NT2/D1 (cell line): ENCODE results near the gene SLC9A3.
A peak's percentile ranks its signal among the peaks of the same experiment; 100 is the strongest.

Source experiments
- DNase-seq: peaks from one replicate; pipeline ENCODE4 v3.0.0-alpha.2; 2011; ENCODE audit warnings: low read depth, low spot score
- H3K27me3 ChIP-seq: 2 replicates; pipeline ENCODE4 v1.6.0; 2011; ENCODE audit warnings: mild to moderate bottlenecking; ENCODE audit not compliant: insufficient read length, insufficient read depth
- H3K36me3 ChIP-seq: 2 replicates; pipeline ENCODE4 v1.6.1; 2011; ENCODE audit warnings: mild to moderate bottlenecking, low read length, mixed read lengths; ENCODE audit not compliant: insufficient read depth, insufficient read length
- H3K4me1 ChIP-seq: 2 replicates; pipeline ENCODE4 v1.5.1; 2011; ENCODE audit not compliant: insufficient read depth, insufficient read length
- H3K4me3 ChIP-seq: 2 replicates; pipeline ENCODE4 v1.5.1; 2011; ENCODE audit warnings: low read depth; ENCODE audit not compliant: insufficient read length
- H3K9ac ChIP-seq: 2 replicates; pipeline ENCODE4 v1.6.0; 2011; ENCODE audit warnings: low read depth; ENCODE audit not compliant: insufficient read length
- H3K9me3 ChIP-seq: 2 replicates; pipeline ENCODE4 v1.5.1; 2011; ENCODE audit warnings: mild to moderate bottlenecking, low read length; ENCODE audit not compliant: insufficient read depth
- SUZ12 ChIP-seq: IDR thresholded peaks from 2 replicates; pipeline ENCODE4 v1.6.1; 2011; ENCODE audit not compliant: insufficient read length, insufficient read depth; ENCODE audit errors: extremely low read depth
- YY1 ChIP-seq: IDR thresholded peaks from 2 replicates; pipeline ENCODE4 v1.6.1; 2011; ENCODE audit not compliant: insufficient read length, insufficient read depth
- ZNF274 ChIP-seq: IDR thresholded peaks from 2 replicates; pipeline ENCODE4 v1.6.1; 2011; ENCODE audit warnings: mild to moderate bottlenecking, low read depth, low read length

SLC9A3 gene

DNA sequence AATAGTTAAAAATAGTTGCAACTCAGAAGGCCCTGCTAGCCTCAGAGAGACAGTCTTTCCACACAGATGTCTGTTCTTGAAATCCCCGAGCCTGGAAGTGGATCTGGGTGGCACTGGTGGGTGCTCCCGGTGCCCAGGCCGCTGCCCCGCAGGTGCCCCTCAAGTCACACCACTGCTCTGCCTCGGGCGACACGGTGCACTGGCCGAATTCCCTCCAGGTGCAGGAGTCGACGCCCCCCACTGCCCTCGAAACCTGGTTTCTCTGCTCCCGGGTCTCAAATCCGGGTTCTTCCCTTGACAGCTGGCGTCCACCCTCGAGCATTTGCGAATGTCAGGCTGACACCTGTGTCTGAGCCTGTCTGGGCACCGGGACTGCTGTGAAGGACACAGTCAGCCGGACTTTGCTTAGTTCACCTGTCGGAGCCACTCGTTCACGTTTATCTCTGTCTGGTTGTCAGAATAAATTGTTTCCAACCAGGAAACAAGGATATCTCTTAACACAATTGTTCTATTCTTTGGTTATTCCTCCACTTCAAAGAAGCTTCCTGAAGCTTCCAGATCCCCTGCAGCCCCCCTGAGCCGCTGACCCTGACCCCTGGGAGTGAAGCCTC is 27.1 kb downstream of the SLC9A3 start:
- H3K4me1 ChIP-seq: peaks cover 10% of the 10 kb centered on the region
- no peaks in the 10 kb centered on the region for H3K36me3 ChIP-seq
- no peak overlapping the region for H3K9ac ChIP-seq
- no peak for DNase-seq
- peaks cover 3% of the 10 kb centered on the region for H3K27me3 ChIP-seq
- no peak overlapping the region for H3K4me3 ChIP-seq
- no peak for TF ChIP-seq YY1
- no peak for TF ChIP-seq ZNF274
- TF ChIP-seq SUZ12: no peak
- no peaks in the 10 kb centered on the region for H3K9me3 ChIP-seq

DNA sequence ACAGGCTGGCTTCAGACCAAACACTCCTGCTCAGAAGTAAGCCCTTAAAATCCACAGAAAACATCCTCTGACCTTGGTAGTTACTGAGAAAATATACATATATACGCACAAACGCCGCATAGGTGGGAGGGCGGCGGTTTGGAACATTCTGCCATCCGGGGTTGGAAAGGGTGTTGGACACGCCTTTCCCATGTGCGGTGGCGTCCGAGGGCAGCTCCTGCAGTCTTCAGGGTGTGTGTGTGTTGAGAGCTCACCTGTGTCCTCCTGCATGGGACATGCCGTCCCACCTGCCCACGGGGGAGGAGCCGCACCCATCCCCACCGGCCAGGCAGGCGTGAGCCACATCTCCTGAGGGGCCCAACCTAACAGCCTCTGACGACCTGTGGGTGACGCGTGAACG is 28.2 kb downstream of the SLC9A3 start:
- no peaks in the 10 kb centered on the region for H3K9me3 ChIP-seq
- peaks cover 8% of the 10 kb centered on the region for H3K4me1 ChIP-seq
- peaks cover 3% of the 10 kb centered on the region for H3K27me3 ChIP-seq
- no peak overlapping the region for H3K4me3 ChIP-seq
- no peak for TF ChIP-seq ZNF274
- no peak for TF ChIP-seq YY1
- TF ChIP-seq SUZ12: no peak
- no peak for DNase-seq
- no peak overlapping the region for H3K9ac ChIP-seq
- no peaks in the 10 kb centered on the region for H3K36me3 ChIP-seq

DNA sequence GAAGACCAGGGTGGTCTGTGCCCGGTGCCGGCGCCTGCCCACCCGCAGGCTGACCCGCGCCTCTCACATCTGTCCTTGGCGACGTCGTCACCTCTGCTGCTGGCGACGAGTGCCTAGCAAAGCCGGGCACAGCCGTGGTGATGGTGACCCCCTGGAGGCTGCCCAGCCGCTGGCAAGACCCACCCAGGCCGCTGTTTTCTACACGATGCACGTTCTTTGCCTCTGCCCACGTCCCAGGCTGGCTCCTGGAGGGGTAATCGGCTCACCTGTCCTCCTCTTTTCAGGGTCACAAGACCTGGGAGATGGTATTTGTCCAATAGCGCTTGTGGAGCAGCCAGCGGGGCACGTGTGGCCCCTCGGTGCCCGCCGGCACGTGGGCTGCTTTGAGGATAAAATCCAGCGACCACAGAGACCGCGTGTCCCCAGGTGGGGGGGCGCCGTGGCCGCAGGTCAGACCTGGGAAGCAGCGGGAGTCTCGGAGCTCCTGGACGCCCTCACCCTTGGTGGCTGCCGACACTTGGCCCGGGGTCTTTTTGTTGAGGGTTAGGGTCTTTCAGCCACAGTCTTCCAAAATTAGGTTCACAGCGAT is 29.5 kb downstream of the SLC9A3 start:
- Histone ChIP-seq H3K9me3 (no peaks in the 10 kb centered on the region), H3K27me3 (peaks cover 3% of the 10 kb centered on the region), H3K36me3 (no peaks in the 10 kb centered on the region), H3K9ac (no peak overlapping the region), H3K4me3 (no peak overlapping the region), H3K4me1 (peaks cover 5% of the 10 kb centered on the region)
- DNase-seq: no peak
- TF ChIP-seq ZNF274 (no peak), SUZ12 (no peak), YY1 (no peak)

DNA sequence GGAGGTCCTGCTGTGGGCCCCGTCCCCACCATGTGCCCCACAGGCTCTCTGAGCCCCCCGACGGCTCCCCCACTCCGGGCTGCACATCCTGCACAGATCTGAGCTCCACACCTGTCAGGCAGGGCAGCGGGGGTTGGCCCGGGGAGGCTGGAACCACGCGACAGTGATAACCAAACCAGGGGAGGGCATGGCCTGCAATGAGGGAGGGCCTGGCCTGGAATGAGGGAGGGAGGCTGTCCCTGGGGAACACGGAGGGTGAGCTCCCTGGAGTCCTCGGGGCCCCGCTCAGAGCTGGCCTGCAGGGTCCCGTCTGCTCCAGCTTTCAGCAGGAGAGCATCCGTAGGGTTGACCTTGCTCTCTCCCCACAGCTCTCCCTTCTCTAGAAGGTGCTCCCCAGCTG is 30.5 kb downstream of the SLC9A3 start:
- Histone ChIP-seq H3K4me1 (peaks cover 5% of the 10 kb centered on the region), H3K9ac (no peak overlapping the region), H3K36me3 (no peaks in the 10 kb centered on the region), H3K9me3 (no peaks in the 10 kb centered on the region), H3K4me3 (no peak overlapping the region), H3K27me3 (peaks cover 3% of the 10 kb centered on the region)
- TF ChIP-seq ZNF274 (no peak), YY1 (no peak), SUZ12 (no peak)
- DNase-seq: no peak

DNA sequence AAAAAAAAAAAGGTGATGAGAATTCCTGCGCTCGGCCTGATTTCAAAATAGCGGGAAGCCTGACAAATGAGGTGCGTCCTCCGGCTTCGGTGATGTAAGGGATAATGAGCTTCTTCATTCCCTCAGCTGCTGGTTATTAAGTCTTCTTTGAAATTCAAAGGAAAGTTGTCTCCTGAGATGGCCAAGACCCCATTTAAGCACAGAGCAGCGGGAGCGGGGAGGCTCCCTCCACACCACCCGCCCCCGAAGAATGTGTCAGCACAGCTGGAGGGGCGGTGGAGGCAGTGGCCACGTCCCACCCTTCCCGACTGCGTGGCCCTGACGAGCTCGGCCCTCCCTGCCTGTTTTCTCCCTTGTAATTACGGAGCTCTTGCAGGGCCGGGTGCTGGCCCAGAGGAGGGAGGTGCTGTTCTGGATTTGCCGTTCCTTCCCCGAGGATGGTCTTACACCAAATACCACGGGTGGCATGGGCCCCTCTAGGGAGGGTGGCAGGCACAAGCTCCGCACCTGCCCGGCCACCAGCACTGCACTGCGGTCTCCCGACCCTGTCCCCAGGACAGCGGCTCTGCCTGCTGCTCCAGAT is 31.0 kb downstream of the SLC9A3 start:
- Histone ChIP-seq H3K9me3 (no peaks in the 10 kb centered on the region), H3K27me3 (peaks cover 3% of the 10 kb centered on the region)
- no peak for DNase-seq

DNA sequence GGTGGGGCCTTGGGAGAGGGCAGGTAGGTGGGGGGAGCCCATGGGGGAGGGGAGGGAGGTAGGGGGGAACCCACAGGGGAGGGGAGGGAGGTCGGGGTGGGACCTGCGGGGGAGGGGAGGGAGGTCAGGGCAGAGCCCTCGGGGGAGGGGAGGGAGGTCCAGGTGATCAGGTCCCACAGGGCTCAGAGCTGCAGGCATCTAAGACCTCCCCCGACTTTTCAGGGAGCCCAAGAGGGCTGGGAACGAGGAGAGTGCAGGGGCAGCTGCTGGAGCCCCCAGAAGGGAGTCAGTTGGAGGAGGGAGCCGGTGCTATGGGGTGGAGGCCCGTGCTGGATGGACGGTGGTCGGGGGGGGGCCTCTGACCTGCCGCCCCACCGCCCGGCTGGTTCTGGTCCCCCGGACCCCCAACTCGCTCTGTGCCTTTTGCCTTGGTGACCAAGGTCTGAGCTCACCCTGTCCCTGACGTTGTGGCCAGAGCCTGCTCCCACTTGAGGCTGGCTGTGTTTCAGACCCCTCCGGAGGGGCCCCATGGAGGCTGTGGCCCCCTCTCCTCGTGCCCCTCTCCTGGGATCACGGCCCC is 31.8 kb downstream of the SLC9A3 start:
- no peak overlapping the region for H3K9ac ChIP-seq
- H3K27me3 ChIP-seq: peaks cover 3% of the 10 kb centered on the region
- no peak for TF ChIP-seq ZNF274
- no peak for TF ChIP-seq SUZ12
- no peak for TF ChIP-seq YY1
- DNase-seq: no peak
- no peaks in the 10 kb centered on the region for H3K9me3 ChIP-seq
- H3K36me3 ChIP-seq: no peaks in the 10 kb centered on the region
- H3K4me1 ChIP-seq: peaks cover 5% of the 10 kb centered on the region
- no peak overlapping the region for H3K4me3 ChIP-seq

More for the DNA sequence above, 31.0 kb downstream of the SLC9A3 start:
- Histone ChIP-seq H3K36me3 (no peaks in the 10 kb centered on the region), H3K4me1 (peaks cover 5% of the 10 kb centered on the region), H3K4me3 (no peak overlapping the region), H3K9ac (peak overlapping the region; percentile 26)
- TF ChIP-seq SUZ12 (no peak), YY1 (no peak), ZNF274 (no peak)

DNA sequence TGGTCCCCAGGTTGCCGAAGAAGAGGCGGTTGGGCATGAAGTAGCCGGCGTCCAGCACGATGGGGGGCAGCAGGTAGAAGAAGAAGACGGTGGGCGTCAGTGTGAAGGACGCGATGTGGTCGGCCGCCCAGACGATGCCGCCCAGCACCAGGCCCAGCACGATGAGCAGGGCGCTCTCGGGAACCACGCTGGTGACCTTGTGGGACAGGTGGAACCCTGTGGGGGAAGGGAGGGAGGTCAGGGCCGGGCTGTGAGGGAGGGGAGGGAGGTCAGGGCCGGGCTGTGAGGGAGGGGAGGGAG is 32.4 kb downstream of the SLC9A3 start:
- H3K4me1 ChIP-seq: peaks cover 5% of the 10 kb centered on the region
- TF ChIP-seq SUZ12: no peak
- no peak for TF ChIP-seq YY1
- no peak for TF ChIP-seq ZNF274
- H3K9me3 ChIP-seq: no peaks in the 10 kb centered on the region
- no peak overlapping the region for H3K4me3 ChIP-seq
- DNase-seq: no peak
- no peaks in the 10 kb centered on the region for H3K36me3 ChIP-seq
- H3K27me3 ChIP-seq: peaks cover 3% of the 10 kb centered on the region
- H3K9ac ChIP-seq: no peak overlapping the region
